NAMALWA (cell line): Measurements from ENCODE around the gene SLC16A4.

Experiments used
- DNase-seq: peaks from one replicate; pipeline ENCODE4 v3.0.0-alpha.2; 2015; ENCODE audit warnings: low spot score

The SLC16A4 gene

GRCh38 chr1:110356379-110356778 is 34.4 kb downstream of the SLC16A4 start:
- no peak for DNase-seq

- DNase-seq = no peak
These were observed 35.5 kb downstream of the SLC16A4 start for GRCh38 chr1:110355321-110355720.

- no peak for DNase-seq
These were observed 40.5 kb downstream of the SLC16A4 start for GRCh38 chr1:110350360-110350759.

GRCh38 chr1:110348771-110349170 is 42.1 kb downstream of the SLC16A4 start:
- DNase-seq = no peak

GRCh38 chr1:110348050-110348449 is 42.8 kb downstream of the SLC16A4 start:
- DNase-seq = no peak

- no peak for DNase-seq
These were observed 43.5 kb downstream of the SLC16A4 start for GRCh38 chr1:110347182-110347893.

- DNase-seq = no peak
These were observed 44.1 kb downstream of the SLC16A4 start for GRCh38 chr1:110346690-110347089.

GRCh38 chr1:110345480-110345879 is 45.3 kb downstream of the SLC16A4 start:
- no peak for DNase-seq

GRCh38 chr1:110344152-110344551 is 46.7 kb downstream of the SLC16A4 start:
- no peak for DNase-seq

GRCh38 chr1:110343249-110343648 is 47.6 kb downstream of the SLC16A4 start:
- no peak for DNase-seq

- no peak for DNase-seq
These were observed 48.9 kb downstream of the SLC16A4 start for GRCh38 chr1:110341872-110342331.

- no peak for DNase-seq
These were observed 49.5 kb downstream of the SLC16A4 start for GRCh38 chr1:110341146-110341871.

GRCh38 chr1:110340207-110340468 is 50.7 kb downstream of the SLC16A4 start:
- DNase-seq = no peak

GRCh38 chr1:110339407-110340206 is 51.2 kb downstream of the SLC16A4 start:
- DNase-seq = peak; percentile 77

GRCh38 chr1:110338886-110339406 is 51.9 kb downstream of the SLC16A4 start, which contains the start of gene RBM15:
TSS of gene RBM15 (plus strand) at chr1:110339377. CDS start at chr1:110339406, 29 bp downstream.
- DNase-seq = peak; percentile 100

- DNase-seq = peak; percentile 96
These were observed 52.4 kb downstream of the SLC16A4 start for GRCh38 chr1:110338309-110338885.

GRCh38 chr1:110337704-110338308 is 53.0 kb downstream of the SLC16A4 start:
- peak; percentile 69 for DNase-seq

- no peak for DNase-seq
These were observed 54.4 kb downstream of the SLC16A4 start for GRCh38 chr1:110336300-110337039.

- DNase-seq = no peak
These were observed 55.6 kb downstream of the SLC16A4 start for GRCh38 chr1:110335265-110335664.

- no peak for DNase-seq
These were observed 62.1 kb downstream of the SLC16A4 start for GRCh38 chr1:110328700-110329099.

GRCh38 chr1:110328274-110328673 is 62.6 kb downstream of the SLC16A4 start:
- no peak for DNase-seq
